Stimulated activated CD4-positive, alpha-beta T cell treated with anti-CD3 and anti-CD28 coated beads, Interleukin-12 subunit alpha, Interleukin-12 subunit beta, amount 100 ng/mL, for 4 hours (primary cell): ENCODE results near the gene CATSPERD.
A peak's percentile ranks its signal among the peaks of the same experiment; 100 is the strongest.
"Not testable (repeated sequence)": the region's sequence is repeated elsewhere in the genome, so short reads cannot be mapped to it uniquely, and the experiment has no call there.

Source experiments
- DNase-seq: peaks from one replicate; pipeline ENCODE4 v3.0.0-alpha.2; 2020

The CATSPERD gene

DNA sequence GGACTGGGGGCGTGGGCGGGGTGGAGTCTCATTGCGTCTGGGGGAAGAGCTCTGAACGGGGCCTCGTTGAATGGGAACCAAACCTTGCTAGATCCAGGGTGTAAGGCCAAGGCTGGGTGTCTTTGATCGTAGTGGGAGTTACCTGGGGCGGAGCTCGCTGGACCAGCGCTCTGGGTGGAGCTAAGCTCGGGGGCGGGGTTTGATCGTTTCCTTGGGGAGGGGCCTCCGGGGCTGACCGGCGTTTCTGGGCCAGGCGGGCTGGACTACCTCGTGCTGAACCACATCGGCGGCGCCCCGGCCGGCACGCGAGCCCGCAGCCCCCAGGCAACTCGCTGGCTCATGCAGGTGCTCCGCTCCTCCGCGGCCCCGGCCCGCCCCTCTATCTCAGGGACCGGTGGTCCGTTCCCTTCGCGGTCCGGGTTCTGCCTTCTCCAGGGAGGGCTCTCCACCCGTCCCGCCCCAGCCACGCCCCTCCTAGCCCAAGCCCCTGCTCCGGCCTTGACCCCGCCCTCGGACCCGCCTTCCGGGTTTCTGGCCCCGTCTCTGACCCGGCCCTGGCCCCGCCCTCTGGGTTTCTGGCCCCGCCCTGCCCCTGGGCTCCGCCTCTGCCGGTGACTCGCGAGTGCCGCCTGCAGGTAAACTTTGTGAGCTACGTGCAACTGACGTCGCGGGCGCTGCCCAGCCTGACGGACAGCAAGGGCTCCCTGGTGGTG lies 33.6 kb upstream of the CATSPERD start:
- DNase-seq = peak; percentile 100

DNA sequence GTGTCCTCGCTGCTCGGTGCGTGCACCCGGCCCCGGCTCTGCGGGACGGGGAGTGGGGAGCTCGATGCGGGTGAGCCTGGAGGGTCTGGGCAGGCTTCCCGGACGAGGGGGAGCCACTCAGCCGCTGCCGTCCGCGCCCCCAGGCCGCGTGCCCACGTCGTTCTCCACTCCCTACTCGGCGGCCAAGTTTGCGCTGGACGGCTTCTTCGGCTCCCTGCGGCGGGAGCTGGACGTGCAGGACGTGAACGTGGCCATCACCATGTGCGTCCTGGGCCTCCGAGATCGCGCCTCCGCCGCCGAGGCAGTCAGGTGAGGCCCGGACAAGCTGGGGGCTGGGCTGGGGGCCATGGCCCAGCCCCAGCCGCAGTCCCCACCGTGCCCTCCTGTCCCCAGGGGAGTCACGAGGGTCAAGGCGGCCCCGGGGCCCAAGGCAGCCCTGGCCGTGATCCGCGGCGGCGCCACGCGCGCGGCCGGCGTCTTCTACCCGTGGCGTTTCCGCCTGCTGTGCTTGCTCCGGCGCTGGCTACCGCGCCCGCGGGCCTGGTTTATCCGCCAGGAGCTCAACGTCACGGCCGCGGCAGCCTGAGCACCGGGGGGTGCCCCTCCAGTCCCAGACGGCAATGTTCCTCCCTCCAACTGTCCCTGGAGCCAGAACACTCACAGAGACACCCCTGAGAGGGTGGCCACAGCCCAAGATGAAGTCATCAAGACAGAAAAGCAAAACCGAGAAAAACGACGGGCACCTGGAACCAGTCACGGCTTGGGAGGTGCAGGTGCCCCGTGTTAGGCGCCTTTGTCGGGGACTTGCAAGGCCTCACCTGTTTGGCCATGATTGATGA lies 32.9 kb upstream of the CATSPERD start:
- no peak for DNase-seq

DNA sequence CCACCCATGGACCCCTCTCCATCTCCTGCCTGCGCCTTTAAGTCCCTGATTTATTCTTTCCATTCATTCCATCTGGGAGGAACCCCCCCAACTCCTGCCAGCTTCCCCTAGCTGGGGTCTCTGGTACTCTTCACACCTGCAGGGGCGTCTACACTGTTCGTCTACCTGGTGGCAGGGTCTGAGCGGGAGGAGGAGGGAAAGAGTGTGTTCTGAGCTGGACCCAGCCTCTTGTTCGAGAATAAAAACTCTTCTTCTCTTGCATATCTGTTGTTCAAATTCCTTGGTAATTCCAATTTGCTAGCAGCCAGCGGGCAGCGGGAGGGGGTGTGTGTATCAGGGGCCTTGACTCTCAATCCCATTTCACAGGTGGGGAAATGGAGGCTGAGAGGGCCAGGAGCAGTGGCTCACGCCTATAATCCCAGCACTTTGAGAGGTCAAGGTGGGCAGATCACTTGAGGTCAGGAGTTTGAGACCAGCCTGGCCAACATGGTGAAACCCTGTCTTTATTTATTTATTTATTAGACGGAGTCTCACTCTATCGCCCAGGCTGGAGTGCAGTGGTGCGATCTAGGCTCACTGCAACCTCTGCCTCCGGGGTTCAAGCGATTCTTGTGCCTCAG lies 32.1 kb upstream of the CATSPERD start:
- DNase-seq = not testable (repeated sequence)

DNA sequence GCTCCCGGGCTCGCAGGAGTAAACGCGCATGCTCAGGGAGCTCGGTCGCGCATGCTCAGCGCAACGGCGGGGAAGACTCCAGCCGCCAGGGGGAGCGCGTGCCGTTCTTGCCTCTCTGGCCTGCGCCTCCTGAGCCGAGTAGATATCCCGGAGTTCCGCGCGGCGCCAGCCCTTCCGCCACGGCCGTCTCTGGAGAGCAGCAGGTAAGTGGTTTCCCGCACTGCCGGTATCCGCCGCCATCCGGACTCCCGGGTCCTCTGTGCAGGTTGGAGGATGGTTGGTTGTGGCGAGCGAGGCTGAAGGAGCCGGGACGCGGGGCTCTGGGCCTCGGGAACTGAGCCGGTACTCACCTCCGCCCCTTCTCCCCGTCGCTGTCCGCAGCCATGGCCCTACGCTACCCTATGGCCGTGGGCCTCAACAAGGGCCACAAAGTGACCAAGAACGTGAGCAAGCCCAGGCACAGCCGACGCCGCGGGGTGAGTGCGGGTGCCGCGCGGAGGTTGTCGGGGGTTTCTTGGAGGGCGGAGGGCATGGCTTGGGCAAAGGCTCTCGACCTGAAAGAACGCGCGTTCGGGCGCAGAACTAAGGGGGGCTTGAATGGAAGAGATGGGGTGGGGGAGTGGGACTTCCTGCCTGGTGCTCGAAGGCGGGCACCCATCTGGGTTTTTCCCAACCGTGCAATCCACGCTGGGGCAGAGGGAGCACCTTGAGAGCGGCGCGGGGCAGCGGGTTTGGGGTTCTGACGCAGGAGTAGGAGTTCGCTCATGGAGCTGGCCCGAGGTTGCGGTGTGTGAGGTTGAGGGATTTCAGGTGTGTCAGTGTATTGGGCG lies 30.1 kb upstream of the CATSPERD start, which contains the start of gene RPL36:
RPL36 (plus strand) TSS at position 171 of the 830 bp plus-strand sequence; CDS start at position 384, 213 bp downstream.
- DNase-seq = peak; percentile 100

DNA sequence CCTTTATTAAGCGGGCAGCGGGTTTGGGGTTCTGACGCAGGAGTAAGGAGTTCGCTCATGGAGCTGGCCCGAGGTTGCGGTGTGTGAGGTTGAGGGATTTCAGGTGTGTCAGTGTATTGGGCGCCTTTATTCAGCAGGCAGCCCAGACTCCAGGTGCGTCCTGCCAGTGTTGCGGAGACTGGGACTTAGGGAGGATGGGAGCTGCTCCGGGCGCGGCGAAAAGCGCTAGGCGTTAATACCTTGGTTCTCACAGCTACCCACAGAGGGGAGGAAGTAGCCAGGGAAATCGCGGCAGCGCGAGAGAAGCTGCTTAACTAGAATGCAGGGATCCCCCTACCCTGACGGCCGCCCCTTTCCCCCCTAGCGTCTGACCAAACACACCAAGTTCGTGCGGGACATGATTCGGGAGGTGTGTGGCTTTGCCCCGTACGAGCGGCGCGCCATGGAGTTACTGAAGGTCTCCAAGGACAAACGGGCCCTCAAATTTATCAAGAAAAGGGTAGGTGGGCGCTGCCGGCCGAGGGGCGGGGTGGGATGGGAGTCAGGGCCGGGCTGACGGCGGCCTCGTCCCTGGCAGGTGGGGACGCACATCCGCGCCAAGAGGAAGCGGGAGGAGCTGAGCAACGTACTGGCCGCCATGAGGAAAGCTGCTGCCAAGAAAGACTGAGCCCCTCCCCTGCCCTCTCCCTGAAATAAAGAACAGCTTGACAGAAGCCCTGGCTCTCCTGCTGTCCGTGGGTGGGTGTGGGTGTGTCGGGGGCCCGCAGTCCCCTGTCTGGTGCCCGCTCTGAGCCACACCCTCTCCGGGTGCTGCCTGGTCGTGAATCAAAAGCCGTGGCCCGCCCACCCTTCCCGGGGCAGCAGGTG lies 29.2 kb upstream of the CATSPERD start:
- DNase-seq = peak; percentile 68

DNA sequence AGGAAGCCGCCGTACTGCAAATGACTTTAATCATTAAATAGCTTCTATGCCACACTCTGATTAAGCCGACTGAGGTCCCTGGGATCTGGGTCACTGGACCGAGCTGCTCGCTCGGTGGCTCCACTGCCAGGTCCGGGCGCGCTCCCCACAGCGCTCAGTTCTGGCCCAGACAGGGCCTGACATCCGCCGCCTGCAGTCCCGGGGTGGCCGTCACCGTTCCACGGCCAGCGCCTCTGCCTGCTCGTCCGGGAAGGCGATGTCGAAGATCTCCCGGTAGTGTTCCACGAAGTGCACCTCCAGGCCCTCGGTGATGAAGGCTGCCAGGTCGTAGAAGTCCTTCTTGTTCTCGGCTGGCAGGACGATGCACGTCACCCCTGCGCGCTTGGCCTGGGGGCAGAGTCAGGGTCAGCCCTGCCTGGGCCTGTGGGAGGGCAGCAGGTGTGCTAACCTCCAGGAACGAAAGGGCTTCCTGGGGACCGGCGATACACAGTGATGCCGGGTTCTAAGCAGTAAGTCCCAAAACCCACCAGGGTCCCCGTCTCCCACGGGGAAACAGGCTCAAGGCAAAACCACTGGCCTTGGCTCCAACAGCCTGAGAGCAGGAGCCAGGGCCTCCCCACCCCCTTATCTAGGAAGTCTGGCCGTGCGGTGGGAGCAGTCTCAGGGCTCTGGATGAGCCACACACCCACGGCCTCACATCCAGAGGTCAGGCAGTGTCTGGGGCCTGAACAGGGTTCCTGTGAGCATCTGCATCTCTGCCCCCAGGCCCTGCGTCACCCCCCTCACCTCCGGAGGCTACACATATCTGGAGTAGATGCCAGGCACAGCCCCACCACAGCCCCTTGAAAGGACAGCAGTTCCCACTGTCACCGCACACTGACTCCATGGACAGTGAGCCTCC lies 28.4 kb upstream of the CATSPERD start:
- DNase-seq = peak; percentile 32

DNA sequence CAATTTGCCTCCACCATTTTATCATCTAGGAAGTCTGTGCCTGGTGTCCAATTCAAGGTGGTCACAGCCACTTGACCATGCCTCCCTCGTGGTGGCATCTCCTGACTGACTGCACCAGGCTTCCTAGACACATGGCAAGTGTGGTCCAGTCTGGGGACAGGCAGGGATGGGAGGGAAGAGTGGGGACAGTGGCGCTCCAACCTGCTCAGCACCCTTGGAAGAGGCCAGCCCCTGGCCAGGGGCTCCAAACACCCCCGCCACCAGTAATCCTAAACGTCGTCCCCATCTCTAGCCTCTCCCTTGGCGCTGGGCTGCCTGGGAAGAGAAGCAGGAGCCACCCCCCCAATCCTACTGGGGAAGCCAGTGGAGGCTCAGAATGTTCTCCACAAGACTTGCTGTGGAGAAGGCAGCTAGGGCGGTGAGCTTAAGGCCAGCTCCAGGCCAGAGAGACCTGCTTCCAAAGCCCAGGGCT lies 27.7 kb upstream of the CATSPERD start:
- DNase-seq = peak; percentile 27

DNA sequence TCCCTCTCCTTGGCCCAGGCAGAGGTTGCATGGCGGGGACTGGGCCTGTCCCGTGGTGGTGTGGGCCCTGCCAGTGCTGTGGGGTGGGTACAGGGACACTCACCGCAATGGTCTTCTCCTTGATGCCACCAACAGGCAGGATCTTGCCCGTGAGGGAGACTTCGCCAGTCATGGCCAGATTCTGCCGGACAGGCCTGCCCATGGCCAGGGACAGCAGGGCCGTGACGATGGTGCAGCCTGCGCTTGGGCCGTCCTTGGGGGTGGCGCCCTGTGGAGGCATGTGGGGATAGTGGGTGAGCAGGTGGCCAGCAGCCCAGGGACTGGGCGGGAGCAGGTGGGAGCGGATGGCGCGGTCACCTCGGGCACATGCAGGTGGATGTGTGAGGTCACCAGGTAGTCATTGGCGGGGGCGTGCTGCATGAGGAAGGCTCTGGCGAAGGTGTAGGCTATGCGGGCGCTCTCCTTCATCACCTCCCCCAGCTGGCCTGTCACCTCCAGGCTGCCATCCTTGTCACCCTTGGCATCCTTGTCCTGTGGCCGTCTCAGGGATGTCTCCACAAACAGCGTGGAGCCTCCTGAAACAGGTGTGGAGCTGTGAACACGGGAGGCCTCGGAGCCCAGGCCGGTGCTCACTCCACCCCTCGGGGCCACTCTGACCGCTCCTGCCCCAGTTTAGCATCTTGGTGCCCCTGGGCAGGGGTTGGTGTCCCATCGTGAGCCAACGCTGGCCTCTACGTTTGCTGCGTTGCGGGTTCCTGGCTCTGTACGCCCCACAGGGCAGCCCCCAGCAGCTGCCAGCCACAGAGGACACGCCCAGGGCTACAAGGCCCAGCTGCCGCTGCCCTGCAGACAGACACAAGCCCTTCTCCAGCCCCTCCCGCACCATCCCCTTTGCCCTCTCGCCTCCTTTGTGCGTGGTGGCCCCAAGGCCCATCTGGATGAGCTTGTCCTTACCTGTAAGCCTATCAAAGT lies 27.0 kb upstream of the CATSPERD start:
- no peak for DNase-seq

DNA sequence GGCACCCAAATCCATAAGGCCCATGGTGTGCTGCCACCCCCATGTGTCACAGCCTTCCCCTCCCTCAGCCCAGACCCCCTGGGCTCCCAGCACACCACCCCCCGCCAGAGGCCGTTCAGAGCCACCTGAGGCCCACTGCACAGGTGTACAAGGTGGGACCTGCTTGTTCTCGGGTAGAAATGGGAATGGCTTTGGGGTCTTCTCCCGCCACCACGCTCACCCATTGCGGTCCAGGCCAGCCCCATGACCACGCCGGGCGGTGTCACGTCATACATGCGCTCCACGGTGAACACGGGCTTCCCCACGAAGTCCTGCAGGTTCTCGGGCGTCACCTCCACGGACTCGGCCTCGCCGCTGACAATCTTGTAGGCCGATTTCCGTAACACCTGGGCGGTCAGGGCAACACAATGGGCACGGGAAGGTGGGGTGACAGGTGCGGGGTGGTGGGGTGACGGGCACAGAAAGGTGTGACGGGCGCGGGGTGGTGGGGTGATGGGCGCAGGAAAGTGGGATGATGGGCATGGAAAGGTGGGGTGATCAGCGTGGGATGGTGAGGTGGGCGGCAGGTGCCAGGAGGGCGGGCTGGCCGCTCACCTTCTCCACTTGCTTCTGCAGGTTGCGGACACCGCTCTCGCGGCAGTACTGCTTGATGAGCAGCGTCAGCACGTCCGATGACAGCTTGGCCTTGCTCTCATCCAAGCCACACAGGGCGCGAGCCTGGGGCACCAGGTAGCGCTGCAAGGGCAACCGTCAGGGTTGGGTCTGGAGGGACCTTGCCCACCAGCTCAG lies 26.1 kb upstream of the CATSPERD start:
- no peak for DNase-seq

DNA sequence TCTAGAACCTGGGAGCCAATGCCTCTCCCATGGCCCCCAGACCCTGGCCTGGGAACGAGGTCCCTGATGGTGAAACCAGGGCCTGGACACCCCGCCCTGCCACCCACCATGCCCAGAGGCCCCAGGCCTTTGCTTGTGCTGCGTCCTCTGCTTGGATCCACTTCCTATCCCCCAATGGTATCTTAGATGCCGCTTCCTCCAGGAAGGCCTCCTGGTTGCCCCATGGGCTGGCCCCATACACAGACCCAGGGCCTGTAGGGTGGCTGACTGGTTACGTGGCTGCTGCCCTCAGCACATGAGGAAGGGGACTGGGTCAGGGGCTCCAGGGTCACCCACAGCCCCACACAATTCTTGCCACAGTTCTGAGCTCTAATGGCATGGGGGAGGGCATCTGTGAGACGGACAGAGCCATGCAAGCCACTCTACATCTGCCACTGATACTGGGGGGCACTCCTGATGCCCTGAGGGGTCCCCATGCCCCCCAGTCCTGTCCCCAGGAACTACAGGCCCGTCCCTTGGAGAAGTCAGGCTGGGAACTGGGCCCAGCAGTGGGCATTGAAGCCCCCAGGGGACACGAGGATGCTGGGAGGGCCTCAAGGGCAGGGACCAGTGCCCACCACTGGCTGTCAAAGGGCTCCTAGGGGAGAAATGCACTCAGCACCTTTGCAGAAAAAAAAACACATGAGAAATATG lies 25.3 kb upstream of the CATSPERD start:
- no peak for DNase-seq

DNA sequence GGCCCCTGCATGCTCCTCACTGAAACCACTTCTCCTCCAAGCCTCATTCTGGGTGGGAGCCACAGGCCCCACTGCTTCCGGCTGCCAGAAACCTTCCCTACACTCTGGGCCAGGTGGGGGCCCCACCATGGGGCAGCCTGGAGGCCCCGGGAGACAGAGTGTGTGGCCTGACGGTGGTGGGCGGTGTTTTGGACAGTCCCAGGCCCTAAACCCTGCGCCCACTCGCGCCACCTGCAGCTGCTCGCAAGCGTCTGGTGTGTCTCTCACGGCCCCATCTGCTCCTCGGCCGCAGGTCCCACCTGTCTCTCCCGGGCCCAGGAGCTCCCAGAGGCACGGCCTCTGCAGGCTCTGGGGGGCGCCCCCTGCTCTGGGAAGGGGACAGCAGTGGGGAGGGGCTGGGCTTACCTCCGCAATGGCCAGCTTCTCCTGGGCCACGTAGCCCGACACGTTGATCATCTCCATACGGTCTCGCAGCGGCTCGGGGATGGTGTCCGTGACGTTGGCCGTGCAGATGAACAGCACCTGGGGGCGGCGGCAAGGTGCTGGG lies 24.7 kb upstream of the CATSPERD start:
- DNase-seq = no peak

DNA sequence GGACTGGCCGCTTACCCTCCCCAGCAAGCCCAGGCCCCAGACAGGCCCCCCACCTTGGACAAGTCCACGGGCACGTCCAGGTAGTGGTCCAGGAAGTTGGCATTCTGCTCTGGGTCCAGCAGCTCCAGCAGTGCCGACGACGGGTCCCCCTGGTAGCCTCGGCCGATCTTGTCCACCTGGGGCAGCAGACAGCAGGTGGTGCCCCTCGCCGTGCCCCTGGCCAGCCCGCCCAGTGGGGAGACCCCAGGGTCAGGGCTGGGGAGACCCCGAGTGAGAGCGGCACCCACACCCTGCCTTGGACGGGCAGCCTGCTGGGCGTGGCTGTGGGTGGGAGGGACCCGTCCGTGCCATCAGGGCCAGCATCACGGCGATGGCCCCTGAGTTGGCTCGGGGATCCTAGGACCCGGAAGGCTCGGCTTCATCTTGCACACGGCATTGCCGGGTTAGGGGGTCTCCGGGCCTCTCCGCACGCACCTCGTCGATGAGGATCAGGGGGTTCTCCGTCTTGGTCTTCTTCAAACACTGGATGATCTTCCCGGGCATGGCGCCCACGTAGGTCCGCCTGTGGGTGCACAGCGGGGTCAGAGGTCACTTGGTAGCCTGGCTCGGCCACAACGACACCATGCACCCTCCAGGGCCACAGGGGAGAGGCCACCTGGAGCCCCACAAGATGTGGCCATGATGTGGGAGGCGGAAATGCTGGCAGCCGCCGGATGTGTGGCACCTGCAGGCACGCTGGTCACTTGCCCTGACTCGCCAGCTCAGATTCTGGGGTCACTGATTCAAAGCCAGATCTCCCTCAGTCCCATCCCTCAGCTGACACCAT lies 24.0 kb upstream of the CATSPERD start:
- DNase-seq = no peak

DNA sequence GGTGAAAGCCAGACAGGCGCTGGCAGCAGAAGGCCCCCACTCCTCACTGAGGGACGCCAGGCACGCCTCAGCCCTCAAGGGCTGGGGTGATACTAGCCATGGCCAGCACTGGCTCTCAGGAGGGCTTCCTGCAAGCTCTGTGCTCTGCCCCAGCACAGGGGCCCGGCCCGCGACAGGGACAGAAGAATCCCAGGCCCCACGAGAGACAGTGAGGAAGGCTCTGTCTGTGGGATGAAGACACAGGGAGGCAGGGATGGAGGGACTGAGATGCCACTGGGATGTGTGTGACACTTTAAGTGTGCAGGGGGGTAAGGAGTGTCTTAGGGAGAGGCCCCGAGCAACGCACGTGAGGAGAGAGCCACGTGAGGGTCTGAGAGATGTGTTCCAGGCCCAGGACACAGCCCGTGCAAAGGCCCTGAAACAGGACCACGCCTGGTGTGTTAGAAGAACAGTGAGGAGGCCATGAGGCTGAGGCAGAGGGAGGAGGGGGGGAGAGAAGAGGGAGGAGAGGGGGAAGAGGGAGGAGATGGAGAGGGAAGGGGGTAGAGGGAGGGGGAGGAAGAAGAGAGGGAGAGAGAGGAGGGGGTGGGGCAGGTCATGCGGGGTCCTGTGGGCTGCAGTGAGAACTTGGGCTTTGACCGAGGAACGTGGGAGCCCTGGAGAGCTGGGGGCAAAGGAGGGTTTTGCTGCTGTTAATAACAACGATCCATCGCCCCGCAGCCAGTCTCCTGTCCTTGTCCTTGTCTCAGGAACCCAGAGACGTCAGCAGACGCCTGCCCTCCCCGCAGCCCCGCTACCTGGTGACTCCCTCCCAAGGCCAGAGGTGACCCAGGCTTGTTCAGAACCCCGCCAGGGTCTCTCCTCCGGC lies 23.2 kb upstream of the CATSPERD start:
- DNase-seq = no peak

DNA sequence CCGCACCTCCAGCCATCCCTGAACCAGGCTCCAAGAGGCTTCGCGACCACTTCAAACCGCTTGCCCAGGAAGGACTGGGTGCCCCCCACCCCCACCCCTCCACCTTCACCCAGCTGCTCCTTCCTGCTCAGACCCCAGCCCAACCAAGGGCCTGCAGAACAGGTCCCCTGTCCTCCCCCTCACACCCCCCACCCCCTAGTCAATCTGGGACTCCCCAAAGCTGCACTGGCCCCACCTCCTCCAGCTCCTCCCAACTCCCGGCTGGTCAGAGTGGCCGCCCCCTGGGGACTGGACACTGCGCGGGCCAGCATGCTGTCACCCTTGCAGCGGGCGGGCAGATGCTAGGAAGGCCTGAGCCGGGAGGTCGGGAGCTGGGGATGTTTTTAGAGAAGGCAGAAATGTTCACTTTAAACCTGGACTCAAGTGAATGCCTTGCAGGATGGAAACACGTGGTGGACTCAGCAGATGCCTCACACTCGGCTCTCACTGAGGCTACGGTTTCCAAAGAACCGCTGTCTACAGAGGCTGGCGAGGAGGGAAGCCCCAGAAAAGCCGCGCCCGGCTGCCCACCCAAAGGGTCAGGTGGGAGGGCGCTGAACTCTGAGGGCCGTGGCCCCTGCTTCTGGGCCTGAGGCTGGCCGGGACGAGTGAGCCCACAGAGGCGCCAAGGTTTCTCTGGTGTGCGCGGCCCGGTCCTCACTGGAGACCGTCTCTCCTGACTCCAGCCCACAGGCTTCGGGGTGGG lies 22.4 kb upstream of the CATSPERD start:
- no peak for DNase-seq
